ENCODE measurements around the gene TCF7L1. TPM values are rescaled to one million over a fixed set of nuclear protein-coding genes. Genes with fewer than 3 reads are reported as not detected.

The TCF7L1 gene
- total and polyA plus RNA-seq, 2 of the 13 experiments (the other 11 are each of a cell fraction or from before 2014, with no cell fraction given), result 0.04 to 0.15 TPM

DNA sequence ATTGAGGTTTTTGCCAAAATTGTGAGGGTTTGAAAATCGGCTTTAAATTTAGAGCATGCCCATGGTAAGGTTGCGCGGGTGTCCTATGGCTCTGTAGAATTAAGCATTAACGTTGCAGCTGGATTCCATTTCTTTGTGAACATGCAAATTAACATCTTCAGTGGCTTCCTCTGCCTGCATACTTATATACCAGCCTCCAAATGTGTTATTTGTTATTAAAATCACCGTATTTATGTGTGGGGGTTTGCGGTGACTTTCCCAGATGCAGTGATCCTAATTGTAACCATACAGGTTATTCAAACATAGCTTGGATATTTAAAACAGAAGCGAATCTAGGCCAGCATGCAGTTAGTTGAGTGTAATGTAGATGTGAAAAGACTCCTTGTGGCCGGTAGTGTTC is 114.4 kb downstream of the TCF7L1 start (continued):
- no peak for TF ChIP-seq MATR3 (CRISPR knock-in tag; IDR thresholded peaks at IDR 0.05)

- H3K9ac ChIP-seq (ENCODE audit: insufficient read depth, low read depth, low read length), result no peak overlapping the region
Observed at GRCh38 chr2:85248773-85249509, 115.7 kb downstream of the TCF7L1 start.

More at GRCh38 chr2:85248773-85249509, 115.7 kb downstream of the TCF7L1 start:
- H4K20me1 ChIP-seq (ENCODE audit: insufficient read depth, low read length), result no peaks in the 10 kb centered on the region
- H3K4me2 ChIP-seq (ENCODE audit: low read depth, low read length), result no peak overlapping the region
- H3K4me1 ChIP-seq (ENCODE audit: insufficient read depth, low read length), result no peaks in the 10 kb centered on the region
- peaks cover 0 to 49% of the 10 kb centered on the region in 2 experiments; a peak in 4 of 5 replicates for H3K27me3 ChIP-seq (ENCODE audit: control insufficient read depth in 1 of 2, insufficient read depth in 2 of 2, low read length in 2 of 2)
- intact Hi-C loops (cut with micrococcal nuclease; ENCODE audit: unreplicated experiment), result no loop called here
- no peak overlapping the region for H3K27ac ChIP-seq (ENCODE audit: extremely low read length, insufficient read depth, low read length)
- H3K9me3 ChIP-seq (ENCODE audit: low read length), result no peaks in the 10 kb centered on the region
- WGBS (ENCODE audit: low lambda C conversion rate), result 27% methylated on average over 7 of the region's 7 CpGs
- BruUV-seq (replicated peaks), result no TSS peak
- TF ChIP-seq MAZ (IDR thresholded peaks at IDR 0.05; ENCODE audit: borderline replicate concordance, low read depth, low read length), result no peak
- no peak for TF ChIP-seq MAZ (CRISPR knock-in tag; IDR thresholded peaks at IDR 0.05; ENCODE audit: low read depth)
- TF ChIP-seq SP5 (CRISPR knock-in tag; IDR thresholded peaks at IDR 0.05; ENCODE audit: borderline replicate concordance, low read depth), result no peak
- TF ChIP-seq DMTF1 (CRISPR knock-in tag; IDR thresholded peaks at IDR 0.05), result no peak
- TF ChIP-seq HNRNPH1 (optimal IDR thresholded peaks at IDR 0.05; ENCODE audit: low read depth, low read length), result no peak
- H3K36me3 ChIP-seq (replicated peaks in 1 of 2; ENCODE audit: control insufficient read depth in 1 of 2, insufficient read depth in 2 of 2, low read length in 2 of 2), result no peaks in the 10 kb centered on the region
- CTCF ChIA-PET (ENCODE audit: low intra/inter-chr PET ratio, low total read pairs), result no interaction called here
- in situ Hi-C loops (cut with HindIII; ENCODE audit: extremely low pct_ligation_motif_present, low pct_unique_long_range_greater_than_20kb), result loop anchor here (10.0 kb wide), 1 partner anchor 184 kb away; no protein-coding TSS in a partner anchor
- DNase-seq (ENCODE audit: low spot score) (no peak), FAIRE-seq (no peak), ATAC-seq (no peak)
- H3K4me3 ChIP-seq (replicated peaks in 1 of 3; ENCODE audit: insufficient read depth in 1 of 3, low read depth in 2 of 3, low read length in 3 of 3), result no peak overlapping the region
- POLR2A ChIA-PET, result no interaction called here
- no peak overlapping the region for H2AFZ ChIP-seq (ENCODE audit: low read length)
- H3K79me2 ChIP-seq (ENCODE audit: insufficient read depth, low read length), result no peaks in the 10 kb centered on the region

Data from HepG2 (cell line).